ENCODE data around the gene DDR1. TPM values are rescaled to one million over a fixed set of nuclear protein-coding genes. Genes with fewer than 3 reads are reported as not detected.

The DDR1 gene
- total RNA-seq, 2 experiments from 2014 or later: 6.5 to 6.6 TPM

DNA sequence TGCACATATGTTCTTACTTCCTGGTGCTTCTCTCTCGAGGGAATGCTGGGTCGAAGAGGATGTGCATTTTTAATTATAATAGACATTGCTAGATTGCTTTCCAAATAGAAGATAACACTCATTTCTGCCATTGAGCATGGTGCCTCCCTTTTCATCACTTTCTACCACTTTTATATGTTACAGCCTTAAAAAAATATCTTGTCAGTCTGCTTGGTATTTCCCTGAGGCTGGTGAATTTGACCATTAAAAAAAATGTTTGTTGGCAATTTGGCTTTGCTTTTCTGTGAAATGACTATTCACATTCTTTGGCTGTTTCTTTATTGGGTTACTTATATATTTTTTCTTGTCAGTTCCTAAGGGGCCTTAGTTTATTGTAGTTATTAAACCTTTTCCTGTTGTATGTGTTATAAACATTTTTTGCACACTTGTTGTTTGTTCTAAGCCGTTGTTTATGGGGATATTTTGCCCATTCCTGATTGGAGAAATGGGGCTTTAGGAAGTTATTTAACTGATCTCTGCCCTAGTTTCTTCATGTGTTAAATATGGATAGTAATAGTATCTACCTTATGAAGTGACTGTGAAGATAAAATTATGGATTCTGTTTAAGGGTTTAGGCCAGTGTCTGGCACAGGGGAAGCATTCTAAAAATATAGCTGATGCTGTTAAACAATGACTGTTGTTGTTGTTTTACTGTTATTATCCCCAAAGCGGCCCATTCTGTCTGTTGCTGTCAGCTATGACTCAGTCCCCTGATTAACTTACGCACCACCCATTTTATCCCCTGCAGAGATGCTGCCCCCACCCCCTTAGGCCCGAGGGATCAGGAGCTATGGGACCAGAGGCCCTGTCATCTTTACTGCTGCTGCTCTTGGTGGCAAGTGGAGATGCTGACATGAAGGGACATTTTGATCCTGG, 3.8 kb downstream of the DDR1 start:
- intact Hi-C loops (cut with DNase I, micrococcal nuclease): loop anchor here in 1 of 2 experiments (2.0 to 10.0 kb wide), 2 partner anchors 19 to 433 kb away; no protein-coding TSS in a partner anchor
- no peaks in the 10 kb centered on the region for H3K9me3 Mint-ChIP-seq
- no peak for TF ChIP-seq CTCF (IDR thresholded peaks at IDR 0.05)

GRCh38 chr6:30888816-30889495, 4.6 kb downstream of the DDR1 start:
- peaks cover 18% of the 10 kb centered on the region for H3K4me1 Mint-ChIP-seq (ENCODE audit: low read depth)
- no peak for ATAC-seq (ENCODE audit: poor library complexity)
- H3K4me3 ChIP-seq (ENCODE audit: low read length): no peak overlapping the region
- H3K36me3 Mint-ChIP-seq (ENCODE audit: low read depth): peaks cover 16% of the 10 kb centered on the region
- no peak overlapping the region for H3K27ac Mint-ChIP-seq
- no peaks in the 10 kb centered on the region for H3K9me3 Mint-ChIP-seq
- H3K9me3 ChIP-seq (ENCODE audit: control insufficient read depth in 1 of 2, insufficient read depth in 1 of 2, low read length in 2 of 2): no peaks in the 10 kb centered on the region
- H3K27ac ChIP-seq (ENCODE audit: low read depth in 1 of 2, low read length in 2 of 2): no peak overlapping the region
- no peaks in the 10 kb centered on the region for H3K27me3 ChIP-seq (ENCODE audit: control insufficient read depth in 1 of 2, insufficient read depth in 2 of 2, low read length in 2 of 2)
- peaks cover 22% of the 10 kb centered on the region for H3K4me1 ChIP-seq (ENCODE audit: insufficient read depth, low read length)
- intact Hi-C loops (cut with DNase I, micrococcal nuclease): loop anchor here in 1 of 2 experiments (10.0 kb wide), 1 partner anchor 434 kb away; no protein-coding TSS in a partner anchor
- H3K36me3 ChIP-seq (ENCODE audit: insufficient read depth, low read length): peaks cover 7% of the 10 kb centered on the region
- no peaks in the 10 kb centered on the region for H3K27me3 Mint-ChIP-seq
- ChIA-PET POLR2A (no interaction called here), CTCF (no interaction called here)
- TF ChIP-seq CTCF (IDR thresholded peaks at IDR 0.05): no peak
- no peak for DNase-seq
- H3K4me3 Mint-ChIP-seq: no peak overlapping the region

More for the DNA sequence above, 3.8 kb downstream of the DDR1 start:
- Mint-ChIP-seq H3K4me3 (no peak overlapping the region), H3K4me1 (ENCODE audit: low read depth) (peaks cover 24% of the 10 kb centered on the region), H3K27ac (no peak overlapping the region), H3K36me3 (ENCODE audit: low read depth) (peaks cover 16% of the 10 kb centered on the region), H3K27me3 (no peaks in the 10 kb centered on the region)
- ChIA-PET CTCF (interaction anchor here (1.3 kb wide), 1 partner anchor 59 kb away, joined by 3 read pairs; no protein-coding TSS in a partner anchor), POLR2A (no interaction called here)
- Histone ChIP-seq H3K4me3 (ENCODE audit: low read length) (no peak overlapping the region), H3K4me1 (ENCODE audit: insufficient read depth, low read length) (peaks cover 30% of the 10 kb centered on the region), H3K36me3 (ENCODE audit: insufficient read depth, low read length) (peaks cover 7% of the 10 kb centered on the region), H3K27me3 (ENCODE audit: control insufficient read depth in 1 of 2, insufficient read depth in 2 of 2, low read length in 2 of 2) (no peaks in the 10 kb centered on the region), H3K27ac (ENCODE audit: low read depth in 1 of 2, low read length in 2 of 2) (no peak overlapping the region), H3K9me3 (ENCODE audit: control insufficient read depth in 1 of 2, insufficient read depth in 1 of 2, low read length in 2 of 2) (no peaks in the 10 kb centered on the region)
- ATAC-seq (ENCODE audit: poor library complexity) (no peak), DNase-seq (no peak)

GRCh38 chr6:30889496-30889885, 5.2 kb downstream of the DDR1 start:
- Histone ChIP-seq H3K27ac (ENCODE audit: low read depth in 1 of 2, low read length in 2 of 2) (no peak overlapping the region), H3K4me3 (ENCODE audit: low read length) (no peak overlapping the region), H3K27me3 (ENCODE audit: control insufficient read depth in 1 of 2, insufficient read depth in 2 of 2, low read length in 2 of 2) (no peaks in the 10 kb centered on the region), H3K4me1 (ENCODE audit: insufficient read depth, low read length) (peaks cover 21% of the 10 kb centered on the region), H3K9me3 (ENCODE audit: control insufficient read depth in 1 of 2, insufficient read depth in 1 of 2, low read length in 2 of 2) (no peaks in the 10 kb centered on the region), H3K36me3 (ENCODE audit: insufficient read depth, low read length) (peaks cover 7% of the 10 kb centered on the region)
- DNase-seq (no peak), ATAC-seq (ENCODE audit: poor library complexity) (no peak)
- no peak overlapping the region for H3K4me3 Mint-ChIP-seq
- H3K4me1 Mint-ChIP-seq (ENCODE audit: low read depth): peaks cover 18% of the 10 kb centered on the region
- TF ChIP-seq CTCF (IDR thresholded peaks at IDR 0.05): no peak
- peaks cover 18% of the 10 kb centered on the region for H3K36me3 Mint-ChIP-seq (ENCODE audit: low read depth)
- ChIA-PET CTCF (no interaction called here), POLR2A (no interaction called here)
- intact Hi-C loops (cut with DNase I, micrococcal nuclease): loop anchor here in 1 of 2 experiments (10.0 kb wide), 1 partner anchor 435 kb away; no protein-coding TSS in a partner anchor
- H3K27ac Mint-ChIP-seq: no peak overlapping the region
- no peaks in the 10 kb centered on the region for H3K9me3 Mint-ChIP-seq
- no peaks in the 10 kb centered on the region for H3K27me3 Mint-ChIP-seq
